A673 (cell line): ENCODE results near the gene PRKCI.

Source experiments
- CTCF ChIP-seq: fragments of 300-800, 200-600 bp; sonication (generic); conservative IDR thresholded peaks from 2 replicates; pipeline ENCODE4 v1.5.1; 2017; ENCODE audit warnings: low read depth, mild to moderate bottlenecking, antibody characterized with exemption, low read length, moderate library complexity, mixed read lengths
- EZH2 ChIP-seq: fragments of 200-600 bp; sonication (generic); IDR thresholded peaks from 2 replicates; pipeline ENCODE4 v1.6.1; 2017; ENCODE audit warnings: borderline replicate concordance, low read depth, mild to moderate bottlenecking, mixed read lengths, antibody characterized with exemption, low read length; ENCODE audit not compliant: poor library complexity, severe bottlenecking

GRCh38 chr3:170353485-170353884, 131.3 kb downstream of the PRKCI start:
- no peak for TF ChIP-seq EZH2
- TF ChIP-seq CTCF, result no peak
